Gastroesophageal sphincter (tissue), 4 donors: Measurements from ENCODE around the gene MUC20. TPM values are rescaled to one million over a fixed set of nuclear protein-coding genes. Genes with fewer than 3 reads are reported as not detected.

Source experiments
- ATAC-seq: fragments of 150-250 bp; one replicate; pipeline ENCODE4 v1.9.1; 2016; ENCODE audit warnings: mild to moderate bottlenecking, moderate library complexity
- H3K27ac ChIP-seq, 4 donors: fragments of 200-600 bp; sonication (generic) in 3 of 4; 1 replicate in 3 of 4; 2 replicates in 1 of 4; pipeline ENCODE4 v1.5.1; 2016 to 2019
- H3K27me3 ChIP-seq: fragments of 200-600 bp; sonication (generic); one replicate; pipeline ENCODE4 v1.5.1; 2019
- H3K36me3 ChIP-seq, 2 donors: fragments of 200-600 bp; sonication (generic); one replicate each; pipeline ENCODE4 v1.5.1; 2019; ENCODE audit warnings: control low read depth in 1 of 2
- H3K4me1 ChIP-seq, 3 donors: fragments of 200-600 bp; sonication (generic); 1 replicate in 2 of 3; 2 replicates in 1 of 3; pipeline ENCODE4 v1.5.1; 2016 to 2019; ENCODE audit warnings: control low read depth in 2 of 3
- H3K4me3 ChIP-seq, 2 donors: fragments of 200-600 bp; sonication (generic); one replicate each; pipeline ENCODE4 v1.5.1; 2019; ENCODE audit warnings: mild to moderate bottlenecking in 1 of 2, moderate library complexity in 1 of 2
- H3K9me3 ChIP-seq, 3 donors: fragments of 200-600 bp; sonication (generic); one replicate each; pipeline ENCODE4 v1.5.1; 2017 to 2019; ENCODE audit warnings: control low read depth in 2 of 3
- EP300 ChIP-seq: sonication (generic); formaldehyde crosslinking; IDR thresholded peaks from one replicate; pipeline ENCODE4 v1.6.1; 2017; ENCODE audit warnings: antibody characterized with exemption, mild to moderate bottlenecking
- POLR2A ChIP-seq, 2 donors: fragments of 450-650 bp; IDR thresholded peaks; one replicate each; pipeline ENCODE4 v1.6.1; 2017; ENCODE audit warnings: antibody characterized with exemption in 2 of 2, mild to moderate bottlenecking in 2 of 2, moderate library complexity in 1 of 2
- POLR2AphosphoS5 ChIP-seq: sonication (generic); formaldehyde crosslinking; IDR thresholded peaks from one replicate; pipeline ENCODE4 v1.6.1; 2017; ENCODE audit warnings: antibody characterized with exemption
- WGBS, 2 donors: methylation state at CpG; one replicate each; pipeline ENCODE4 v1.1.5; 2018; ENCODE audit warnings: low coverage in 1 of 2; 5-methylcytosine and 5-hydroxymethylcytosine counted together
- total RNA-seq, 4 donors: library from RNA; depleted of rRNA; stranded (reverse); fragments of >200 nt; gene quantifications; one replicate each; pipeline ENCODE4 v1.1.0, GENCODE V29; 2016
- TF ChIP-seq, protein P1 (sequence below), 4 experiments: fragments of 200-600 bp in 2 of 4; fragments of 450-650 bp in 2 of 4; sonication (generic) in 1 of 4; IDR thresholded peaks; one replicate each; pipeline ENCODE4 v1.5.1; 2017 to 2019; ENCODE audit warnings: antibody characterized with exemption in 4 of 4, mild to moderate bottlenecking in 2 of 4, moderate library complexity in 2 of 4

The MUC20 gene
- total RNA-seq, 4 donors from 2014 or later: 2.0 to 7.7 (median 4.8) TPM

DNA sequence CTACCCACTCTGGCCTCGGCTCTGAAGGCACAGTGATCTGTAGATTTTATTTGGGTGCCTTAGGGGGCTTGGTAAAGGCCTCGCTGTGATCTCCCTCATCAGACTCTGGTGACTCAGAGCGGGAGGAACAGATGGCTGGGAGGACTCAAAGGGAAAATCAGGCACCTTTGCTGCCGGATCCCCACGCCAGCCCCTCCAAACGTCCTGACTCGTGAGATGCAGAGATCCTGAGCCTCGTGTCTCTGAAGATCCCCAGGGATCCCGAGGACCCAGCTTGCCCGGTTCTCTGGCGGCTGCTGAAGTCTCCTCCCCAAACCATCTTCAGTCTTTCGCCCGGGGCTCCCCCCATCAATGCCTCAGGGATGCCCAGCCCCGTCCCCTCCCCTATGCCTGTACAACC, 32.8 kb downstream of the MUC20 start:
- ATAC-seq: no peak
- Histone ChIP-seq H3K27me3 (peaks cover 85% of the 10 kb centered on the region), H3K4me3 (no peak overlapping the region), H3K36me3 (no peaks in the 10 kb centered on the region), H3K4me1 (peaks cover 0 to 14% (median 0%) of the 10 kb centered on the region in 3 donors), H3K27ac (no peak overlapping the region), H3K9me3 (no peaks in the 10 kb centered on the region)
- WGBS, 2 donors: 82% methylated on average over 7 of the region's 14 CpGs; no CpG with 5 or more reads in 1 of the 2 donors
- TF ChIP-seq POLR2A (IDR thresholded peaks at IDR 0.05) (no peak), POLR2AphosphoS5 (no peak), EP300 (no peak)
- TF ChIP-seq, protein P1, sequence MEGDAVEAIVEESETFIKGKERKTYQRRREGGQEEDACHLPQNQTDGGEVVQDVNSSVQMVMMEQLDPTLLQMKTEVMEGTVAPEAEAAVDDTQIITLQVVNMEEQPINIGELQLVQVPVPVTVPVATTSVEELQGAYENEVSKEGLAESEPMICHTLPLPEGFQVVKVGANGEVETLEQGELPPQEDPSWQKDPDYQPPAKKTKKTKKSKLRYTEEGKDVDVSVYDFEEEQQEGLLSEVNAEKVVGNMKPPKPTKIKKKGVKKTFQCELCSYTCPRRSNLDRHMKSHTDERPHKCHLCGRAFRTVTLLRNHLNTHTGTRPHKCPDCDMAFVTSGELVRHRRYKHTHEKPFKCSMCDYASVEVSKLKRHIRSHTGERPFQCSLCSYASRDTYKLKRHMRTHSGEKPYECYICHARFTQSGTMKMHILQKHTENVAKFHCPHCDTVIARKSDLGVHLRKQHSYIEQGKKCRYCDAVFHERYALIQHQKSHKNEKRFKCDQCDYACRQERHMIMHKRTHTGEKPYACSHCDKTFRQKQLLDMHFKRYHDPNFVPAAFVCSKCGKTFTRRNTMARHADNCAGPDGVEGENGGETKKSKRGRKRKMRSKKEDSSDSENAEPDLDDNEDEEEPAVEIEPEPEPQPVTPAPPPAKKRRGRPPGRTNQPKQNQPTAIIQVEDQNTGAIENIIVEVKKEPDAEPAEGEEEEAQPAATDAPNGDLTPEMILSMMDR (IDR thresholded peaks at IDR 0.05): no peak

- Histone ChIP-seq H3K27me3 (peaks cover 85% of the 10 kb centered on the region), H3K4me3 (no peak overlapping the region), H3K27ac (no peak overlapping the region), H3K36me3 (no peaks in the 10 kb centered on the region), H3K9me3 (no peaks in the 10 kb centered on the region), H3K4me1 (peaks cover 0 to 14% (median 0%) of the 10 kb centered on the region in 3 donors)
- ATAC-seq: no peak
- TF ChIP-seq EP300 (no peak), POLR2AphosphoS5 (no peak)
- WGBS, 2 donors: no CpG with 5 or more reads among the region's 19 CpGs
Measured at GRCh38 chr3:195754141-195754540, 33.4 kb downstream of the MUC20 start.

DNA sequence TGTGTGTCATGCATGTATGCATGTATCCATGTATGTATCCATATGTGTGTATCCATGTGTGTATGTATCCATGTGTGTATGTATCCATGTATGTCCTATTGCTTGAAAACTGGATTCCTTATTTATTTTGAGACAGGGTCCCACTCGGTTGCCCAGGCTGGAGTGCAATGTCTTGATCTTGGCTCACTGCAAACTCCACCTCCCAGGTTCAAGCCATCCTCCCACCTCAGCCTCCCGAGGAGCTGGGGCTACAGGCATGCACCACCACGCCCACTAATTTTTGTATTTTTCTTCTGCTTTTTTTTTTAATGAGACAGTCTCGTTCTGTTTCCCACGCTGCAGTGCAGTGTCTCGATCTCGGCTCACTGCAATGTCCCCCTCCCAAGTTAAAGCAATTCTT, 34.1 kb downstream of the MUC20 start:
- TF ChIP-seq, protein P1 (IDR thresholded peaks at IDR 0.05): no peak
- TF ChIP-seq EP300: no peak
- no peak for TF ChIP-seq POLR2AphosphoS5
- no peak for TF ChIP-seq POLR2A (IDR thresholded peaks at IDR 0.05)
- no peaks in the 10 kb centered on the region for H3K36me3 ChIP-seq
- WGBS, 2 donors: 96 to 100% methylated on average over 1 to 6 of the region's 7 CpGs
- H3K4me3 ChIP-seq: no peak overlapping the region
- no peak overlapping the region for H3K27ac ChIP-seq
- no peaks in the 10 kb centered on the region for H3K9me3 ChIP-seq
- ATAC-seq: no peak
- peaks cover 0 to 16% (median 0%) of the 10 kb centered on the region in 3 donors for H3K4me1 ChIP-seq
- H3K27me3 ChIP-seq: peaks cover 87% of the 10 kb centered on the region

- Histone ChIP-seq H3K27ac (no peak overlapping the region), H3K9me3 (no peaks in the 10 kb centered on the region), H3K36me3 (no peaks in the 10 kb centered on the region), H3K4me1 (peaks cover 0 to 19% (median 0%) of the 10 kb centered on the region in 3 donors), H3K27me3 (peaks cover 87% of the 10 kb centered on the region), H3K4me3 (no peak overlapping the region)
- no peak for ATAC-seq
- TF ChIP-seq, protein P1 (IDR thresholded peaks at IDR 0.05): no peak
- TF ChIP-seq POLR2A (IDR thresholded peaks at IDR 0.05): no peak
- no peak for TF ChIP-seq POLR2AphosphoS5
- TF ChIP-seq EP300: no peak
- 89 to 100% methylated on average over 6 to 7 of the region's 7 CpGs for WGBS, 2 donors
Measured at GRCh38 chr3:195755391-195755790, 34.6 kb downstream of the MUC20 start.

DNA sequence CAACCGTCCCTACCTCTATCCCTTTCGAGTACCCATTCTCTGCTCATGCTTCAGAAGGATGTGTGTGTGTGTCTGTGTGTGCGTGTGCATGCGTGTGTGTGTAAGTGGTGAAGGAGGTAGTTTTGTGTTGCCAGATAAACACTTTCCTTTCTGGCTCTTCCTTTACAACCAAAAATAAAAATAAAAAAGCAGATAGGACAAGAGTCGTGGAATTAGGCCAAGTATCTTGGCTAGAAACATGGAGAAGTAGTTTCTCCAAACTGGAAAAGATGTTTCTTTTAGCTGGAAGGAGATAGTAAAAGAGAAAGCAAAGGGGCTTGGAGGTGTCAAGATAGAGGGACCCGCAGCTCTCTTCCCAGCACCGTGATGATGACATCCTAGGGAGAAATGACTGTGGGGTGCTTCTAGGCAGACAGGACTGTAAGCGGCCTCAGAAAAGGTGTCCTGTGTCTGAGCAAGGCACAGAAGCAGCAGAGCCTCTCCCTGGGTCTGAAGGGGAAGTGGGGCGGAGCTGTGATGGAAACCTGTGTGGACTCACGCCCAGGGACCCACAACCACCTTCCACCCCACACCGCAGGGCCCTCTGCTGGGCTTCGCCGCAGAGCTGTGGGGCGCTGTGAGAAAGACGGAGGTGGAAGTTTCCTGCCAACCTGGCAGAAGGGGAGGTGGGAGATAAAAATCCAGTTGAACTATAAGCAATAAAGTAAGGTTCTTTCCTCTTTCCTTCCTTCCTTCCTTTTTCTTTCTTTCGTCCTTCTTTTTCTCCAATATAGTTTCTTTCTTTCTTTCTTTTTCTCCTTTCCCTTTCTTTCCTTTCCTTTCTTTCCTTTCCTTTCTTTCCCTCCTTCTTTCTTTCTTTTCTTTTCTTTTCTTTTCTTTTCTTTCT, 35.3 kb downstream of the MUC20 start:
- Histone ChIP-seq H3K36me3 (no peaks in the 10 kb centered on the region), H3K4me3 (no peak overlapping the region), H3K27me3 (peaks cover 83% of the 10 kb centered on the region), H3K27ac (no peak overlapping the region), H3K4me1 (peaks cover 0 to 25% (median 5%) of the 10 kb centered on the region in 3 donors), H3K9me3 (no peaks in the 10 kb centered on the region)
- no peak for ATAC-seq
- 47 to 68% methylated on average over 13 to 14 of the region's 16 CpGs for WGBS, 2 donors
- TF ChIP-seq, protein P1 (IDR thresholded peaks at IDR 0.05): no peak
- no peak for TF ChIP-seq EP300
- no peak for TF ChIP-seq POLR2A (IDR thresholded peaks at IDR 0.05)
- no peak for TF ChIP-seq POLR2AphosphoS5
